CD14-positive monocyte (primary cell): Measurements from ENCODE around the gene ANKRD44. TPM values are rescaled to one million over a fixed set of nuclear protein-coding genes. Genes with fewer than 3 reads are reported as not detected.

Experiments used
- DNase-seq, 3 donors: peaks; one replicate each; pipeline ENCODE4 v3.0.0-alpha.2; 2011 to 2022
- H2AFZ ChIP-seq: 2 replicates; pipeline ENCODE4 v1.6.0; 2012; ENCODE audit warnings: mild to moderate bottlenecking, low read depth, low read length, inconsistent platforms; ENCODE audit not compliant: insufficient read depth, poor library complexity, severe bottlenecking
- H3K27ac ChIP-seq, 2 donors: 1 replicate in 1 of 2; 2 replicates in 1 of 2; pipeline ENCODE4 v1.5.1; 2012 to 2013; ENCODE audit warnings: low read length in 2 of 2, control low read depth in 1 of 2, inconsistent platforms in 1 of 2, low read depth in 1 of 2, mild to moderate bottlenecking in 1 of 2
- H3K27me3 ChIP-seq, 2 donors: one replicate each; pipeline versions ENCODE4 v1.6.0 to v1.6.1; 2011 to 2013; ENCODE audit warnings: low read length in 2 of 2; ENCODE audit not compliant: control insufficient read depth in 2 of 2, insufficient read depth in 2 of 2
- H3K36me3 ChIP-seq, 2 donors: replicated peaks in 1 of 2; 1 replicate in 1 of 2; 2 replicates in 1 of 2; pipeline versions ENCODE4 v1.5.1 to v1.6.1; 2012 to 2013; ENCODE audit warnings: low read length in 2 of 2, control low read depth in 1 of 2, inconsistent platforms in 1 of 2, mild to moderate bottlenecking in 1 of 2; ENCODE audit not compliant: insufficient read depth in 2 of 2, control insufficient read depth in 1 of 2
- H3K4me1 ChIP-seq, 2 donors: 1 replicate in 1 of 2; 2 replicates in 1 of 2; pipeline versions ENCODE4 v1.5.1 to v1.6.1; 2012 to 2013; ENCODE audit warnings: low read length in 2 of 2, control low read depth in 1 of 2, inconsistent platforms in 1 of 2, mild to moderate bottlenecking in 1 of 2, moderate library complexity in 1 of 2; ENCODE audit not compliant: insufficient read depth in 2 of 2, control insufficient read depth in 1 of 2
- H3K4me2 ChIP-seq: replicated peaks from 2 replicates; pipeline ENCODE3; 2012; ENCODE audit warnings: low read length, moderate library complexity, mild to moderate bottlenecking; ENCODE audit not compliant: poor library complexity, severe bottlenecking; ENCODE audit errors: extremely low read depth
- H3K4me3 ChIP-seq, 3 experiments: fragments of 200-600 bp in 1 of 3; sonication (generic) in 1 of 3; replicated peaks in 1 of 3; 1 replicate in 2 of 3; 2 replicates in 1 of 3; pipeline ENCODE4 v1.5.1; 2011 to 2013; ENCODE audit warnings: low read length in 3 of 3, mild to moderate bottlenecking in 3 of 3, control low read depth in 2 of 3, low read depth in 2 of 3, inconsistent platforms in 1 of 3, moderate library complexity in 1 of 3
- H3K79me2 ChIP-seq: 2 replicates; pipeline ENCODE4 v1.6.0; 2012; ENCODE audit warnings: mild to moderate bottlenecking, control low read depth, inconsistent platforms, low read length, moderate library complexity; ENCODE audit not compliant: insufficient read depth
- H3K9ac ChIP-seq: 2 replicates; pipeline ENCODE4 v1.6.0; 2017; ENCODE audit warnings: low read length, mild to moderate bottlenecking; ENCODE audit not compliant: insufficient read depth, poor library complexity, severe bottlenecking
- H3K9me3 ChIP-seq, 2 donors: replicated peaks in 1 of 2; 1 replicate in 1 of 2; 2 replicates in 1 of 2; pipeline versions ENCODE4 v1.5.1 to v1.6.1; 2012 to 2013; ENCODE audit warnings: low read length in 2 of 2, control low read depth in 1 of 2; ENCODE audit not compliant: control insufficient read depth in 1 of 2, insufficient read depth in 1 of 2
- H4K20me1 ChIP-seq: 2 replicates; pipeline ENCODE4 v1.6.0; 2012; ENCODE audit warnings: mild to moderate bottlenecking, low read length, control low read depth, moderate library complexity; ENCODE audit not compliant: insufficient read depth
- H3K27ac Mint-ChIP-seq, 7 donors: one replicate each; pipeline ENCODE4 v1.8.0; 2020; ENCODE audit warnings: mild to moderate bottlenecking in 7 of 7, mixed read lengths in 7 of 7, moderate library complexity in 6 of 7, inconsistent platforms in 2 of 7
- H3K27me3 Mint-ChIP-seq, 3 donors: one replicate each; pipeline ENCODE4 v1.8.0; 2021 to 2022; ENCODE audit warnings: low read depth in 3 of 3, mild to moderate bottlenecking in 3 of 3, mixed read lengths in 3 of 3, moderate library complexity in 3 of 3, inconsistent platforms in 1 of 3
- H3K36me3 Mint-ChIP-seq, 2 donors: one replicate each; pipeline ENCODE4 v1.8.0; 2020; ENCODE audit warnings: mixed read lengths in 2 of 2, inconsistent platforms in 1 of 2, mild to moderate bottlenecking in 1 of 2
- H3K4me1 Mint-ChIP-seq: one replicate; pipeline ENCODE4 v1.8.0; 2020; ENCODE audit warnings: mild to moderate bottlenecking, mixed read lengths
- H3K4me3 Mint-ChIP-seq, 2 donors: one replicate each; pipeline ENCODE4 v1.8.0; 2020; ENCODE audit warnings: mild to moderate bottlenecking in 2 of 2, mixed read lengths in 2 of 2, moderate library complexity in 1 of 2
- H3K9me3 Mint-ChIP-seq, 7 donors: one replicate each; pipeline ENCODE4 v1.8.0; 2020 to 2022; ENCODE audit warnings: mixed read lengths in 7 of 7, mild to moderate bottlenecking in 6 of 7, moderate library complexity in 6 of 7, inconsistent platforms in 2 of 7
- WGBS: methylation state at CpG from one replicate; pipeline ENCODE4 v1.1.5; 2013; ENCODE audit warnings: missing lambda C conversion rate; ENCODE audit not compliant: insufficient coverage; 5-methylcytosine and 5-hydroxymethylcytosine counted together
- intact Hi-C, 2 donors: fragments of 100-400 bp; cut with micrococcal nuclease; formaldehyde crosslinking; loops; one replicate each; pipeline versions ENCODE4 v1.15.0 to v1.15.1; 2023
- polyA plus RNA-seq, 3 donors: library from polyadenylated mRNA; depleted of rRNA in 1 of 3; unstranded in 2 of 3; stranded (reverse) in 1 of 3; fragments of 300-500 nt in 2 of 3; fragments of >200 nt in 1 of 3; fragmentation: Illumina TruSeq in 2 of 3; gene quantifications; 1 replicate in 2 of 3; 2 replicates in 1 of 3; pipeline ENCODE4 v1.2.3, GENCODE V29; 2012 to 2021
- TF ChIP-seq, protein P1 (sequence below): fragments of 200-600 bp; IDR thresholded peaks from one replicate; pipeline ENCODE4 v1.8.0; 2022; ENCODE audit warnings: antibody characterized with exemption, mild to moderate bottlenecking

The ANKRD44 gene
- polyA plus RNA-seq, 3 donors = 55.7 to 91.9 (median 64.9) TPM

DNA sequence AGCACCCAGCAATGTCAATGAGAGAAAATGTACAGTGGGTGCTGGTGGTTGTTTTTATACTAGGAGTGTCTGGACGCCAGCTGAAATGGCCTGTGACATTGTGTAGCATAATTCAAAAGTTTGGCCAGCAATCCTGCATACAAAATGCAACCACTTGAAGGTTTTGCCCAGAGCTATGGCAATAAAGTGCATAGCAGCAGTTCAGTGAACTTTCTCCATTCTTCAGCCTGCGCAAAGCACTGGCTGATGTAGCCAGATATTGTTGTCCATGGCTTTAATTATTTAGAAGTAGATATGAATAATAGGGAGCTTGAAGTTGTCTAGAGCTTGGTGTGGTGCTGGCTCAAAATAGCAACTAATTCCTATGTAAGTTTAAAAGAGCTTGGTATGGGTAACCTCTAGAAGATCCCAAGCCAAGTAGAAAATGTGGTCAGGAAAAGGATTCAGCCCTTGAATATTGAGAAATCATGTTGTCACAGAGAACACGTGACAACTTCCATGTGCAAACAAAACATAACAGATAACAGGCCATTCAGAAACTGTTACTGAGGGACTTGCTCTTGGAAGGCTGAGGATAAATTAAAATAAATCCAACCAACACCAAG is 350.7 kb downstream of the ANKRD44 start:
- Histone ChIP-seq H3K27me3 (no peaks in the 10 kb centered on the region), H3K4me2 (no peak overlapping the region), H3K79me2 (no peaks in the 10 kb centered on the region), H3K9ac (no peak overlapping the region), H3K27ac (no peak overlapping the region), H3K9me3 (peaks cover 0 to 2% of the 10 kb centered on the region in 2 donors), H2AFZ (no peak overlapping the region), H3K36me3 (no peaks in the 10 kb centered on the region), H4K20me1 (no peaks in the 10 kb centered on the region), H3K4me1 (peaks cover 6 to 7% of the 10 kb centered on the region in 2 donors), H3K4me3 (no peak overlapping the region)
- peak; percentile 7 to 43 (median 18) for DNase-seq
- Mint-ChIP-seq H3K4me1 (peaks cover 16% of the 10 kb centered on the region), H3K4me3 (no peak overlapping the region), H3K9me3 (peaks cover 0 to 8% (median 4%) of the 10 kb centered on the region in 7 donors), H3K36me3 (peaks cover 0 to 4% of the 10 kb centered on the region in 2 donors), H3K27ac (peak overlapping the region in 1 of 7 donors; percentile 9), H3K27me3 (peaks cover 0 to 1% (median 0%) of the 10 kb centered on the region in 3 donors)
- TF ChIP-seq, protein P1, sequence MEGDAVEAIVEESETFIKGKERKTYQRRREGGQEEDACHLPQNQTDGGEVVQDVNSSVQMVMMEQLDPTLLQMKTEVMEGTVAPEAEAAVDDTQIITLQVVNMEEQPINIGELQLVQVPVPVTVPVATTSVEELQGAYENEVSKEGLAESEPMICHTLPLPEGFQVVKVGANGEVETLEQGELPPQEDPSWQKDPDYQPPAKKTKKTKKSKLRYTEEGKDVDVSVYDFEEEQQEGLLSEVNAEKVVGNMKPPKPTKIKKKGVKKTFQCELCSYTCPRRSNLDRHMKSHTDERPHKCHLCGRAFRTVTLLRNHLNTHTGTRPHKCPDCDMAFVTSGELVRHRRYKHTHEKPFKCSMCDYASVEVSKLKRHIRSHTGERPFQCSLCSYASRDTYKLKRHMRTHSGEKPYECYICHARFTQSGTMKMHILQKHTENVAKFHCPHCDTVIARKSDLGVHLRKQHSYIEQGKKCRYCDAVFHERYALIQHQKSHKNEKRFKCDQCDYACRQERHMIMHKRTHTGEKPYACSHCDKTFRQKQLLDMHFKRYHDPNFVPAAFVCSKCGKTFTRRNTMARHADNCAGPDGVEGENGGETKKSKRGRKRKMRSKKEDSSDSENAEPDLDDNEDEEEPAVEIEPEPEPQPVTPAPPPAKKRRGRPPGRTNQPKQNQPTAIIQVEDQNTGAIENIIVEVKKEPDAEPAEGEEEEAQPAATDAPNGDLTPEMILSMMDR = no peak
- 100% methylated on average over 2 of the region's 3 CpGs for WGBS
- intact Hi-C loops = no loop called here

DNA sequence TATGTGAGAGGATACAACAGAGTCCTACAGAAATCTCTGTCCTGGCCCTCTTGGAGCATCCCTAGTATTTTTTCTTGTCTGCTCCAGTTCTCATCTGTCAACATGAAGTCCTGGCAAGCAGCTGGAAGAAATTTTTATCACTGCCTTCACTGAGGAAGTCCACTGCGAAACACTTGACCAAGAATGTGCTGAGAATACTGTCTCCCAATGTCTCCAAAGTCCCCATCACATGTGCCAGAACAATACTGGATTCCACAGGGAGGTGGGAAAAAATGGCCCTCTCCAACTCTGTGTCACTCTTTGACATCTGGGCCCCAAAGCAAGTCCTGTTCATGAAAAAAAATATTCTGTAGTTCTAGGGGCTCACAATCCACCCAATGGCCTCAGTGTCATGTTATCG is 351.3 kb downstream of the ANKRD44 start:
- H3K4me1 Mint-ChIP-seq = peaks cover 16% of the 10 kb centered on the region
- TF ChIP-seq, protein P1 = no peak
- Histone ChIP-seq H2AFZ (no peak overlapping the region), H3K4me3 (no peak overlapping the region), H3K9ac (no peak overlapping the region), H3K79me2 (no peaks in the 10 kb centered on the region), H3K27ac (no peak overlapping the region), H3K36me3 (no peaks in the 10 kb centered on the region), H3K9me3 (peaks cover 0 to 2% of the 10 kb centered on the region in 2 donors), H4K20me1 (no peaks in the 10 kb centered on the region), H3K27me3 (no peaks in the 10 kb centered on the region), H3K4me2 (no peak overlapping the region), H3K4me1 (peaks cover 6 to 7% of the 10 kb centered on the region in 2 donors)
- intact Hi-C loops = no loop called here
- WGBS = 100% methylated on average over 1 of the region's 2 CpGs
- peak overlapping the region in 1 of 7 donors; percentile 9 for H3K27ac Mint-ChIP-seq
- H3K9me3 Mint-ChIP-seq = peaks cover 0 to 8% (median 4%) of the 10 kb centered on the region in 7 donors
- no peak overlapping the region for H3K4me3 Mint-ChIP-seq
- no peak for DNase-seq
- H3K27me3 Mint-ChIP-seq = peaks cover 0 to 1% (median 0%) of the 10 kb centered on the region in 3 donors
- peaks cover 0 to 4% of the 10 kb centered on the region in 2 donors for H3K36me3 Mint-ChIP-seq
